ENCODE measurements around the gene PHTF1. TPM values are rescaled to one million over a fixed set of nuclear protein-coding genes. Genes with fewer than 3 reads are reported as not detected.
"Not testable (repeated sequence)": the region's sequence is repeated elsewhere in the genome, so short reads cannot be mapped to it uniquely, and the experiment has no call there.

Gene PHTF1
- total and polyA plus RNA-seq, 2 of the 4 experiments (the other 2 are of a cell fraction): 9.6 to 13.3 TPM

GRCh38 chr1:113718621-113719020, 40.7 kb downstream of the PHTF1 start:
- Histone ChIP-seq H3K36me3 (ENCODE audit: control insufficient read depth, insufficient read depth, low read length) (peaks cover 15% of the 10 kb centered on the region), H3K79me1 (ENCODE audit: low read depth in 1 of 2, low read length in 2 of 2) (peaks cover 0 to 13% of the 10 kb centered on the region in 2 experiments; a peak in 3 of 4 replicates)
- BruUV-seq (replicated peaks); dilution Hi-C loops (cut with HindIII; ENCODE audit: low sequenced_read_pairs, unreplicated experiment); H2BK120ac ChIP-seq (ENCODE audit: low read depth, low read length); H3K4ac ChIP-seq (ENCODE audit: low read depth, low read length); H3K9ac ChIP-seq (ENCODE audit: low read depth, low read length); H2AK5ac ChIP-seq (ENCODE audit: low read depth, low read length); H3K4me2 ChIP-seq (ENCODE audit: low read depth, low read length); H2BK15ac ChIP-seq (ENCODE audit: low read depth, low read length); H3K27me3 ChIP-seq (ENCODE audit: control insufficient read depth, insufficient read depth, low read length); H3K4me1 ChIP-seq (ENCODE audit: control insufficient read depth, insufficient read depth, low read length); H4K5ac ChIP-seq (ENCODE audit: low read depth, low read length); H3K14ac ChIP-seq (replicated peaks; ENCODE audit: low read depth, low read length); H4K91ac ChIP-seq (ENCODE audit: insufficient read depth, low read depth, low read length); H3K9me1 ChIP-seq (ENCODE audit: insufficient read depth, low read length); H3K18ac ChIP-seq (ENCODE audit: low read depth, low read length); DNase-seq; H3K56ac ChIP-seq (ENCODE audit: extremely low read depth, insufficient read depth, low read length); ATAC-seq (ENCODE audit: low read depth); H3K4me3 ChIP-seq (ENCODE audit: insufficient read depth, low read depth, low read length); H4K8ac ChIP-seq (ENCODE audit: low read depth in 2 of 2, low read length in 2 of 2); H2BK5ac ChIP-seq (ENCODE audit: low read depth, low read length, poor library complexity, severe bottlenecking); CTCF ChIA-PET; intact Hi-C loops (cut with micrococcal nuclease); H4K20me1 ChIP-seq (ENCODE audit: insufficient read depth, low read length); in situ Hi-C loops (cut with MboI; ENCODE audit: low sequenced_read_pairs); H2BK20ac ChIP-seq (ENCODE audit: low read depth, low read length); H3K9me3 ChIP-seq (ENCODE audit: control insufficient read depth, insufficient read depth, low read length); H2AFZ ChIP-seq (replicated peaks; ENCODE audit: low read length, poor library complexity); H3K23ac ChIP-seq (ENCODE audit: low read depth, low read length); H3K27ac ChIP-seq (ENCODE audit: insufficient read depth, low read length); H2AK9ac ChIP-seq (replicated peaks; ENCODE audit: low read depth, low read length, poor library complexity): not testable (repeated sequence)
- WGBS, 2 experiments (ENCODE audit: extremely low coverage in 2 of 2, insufficient read length in 1 of 2): no CpG with 5 or more reads among the region's 5 CpGs
- POLR2A ChIA-PET (ENCODE audit: unreplicated experiment): interaction anchor here (0.7 kb wide), 1 partner anchor 118 kb away, joined by 4 read pairs; no protein-coding TSS in a partner anchor

DNA sequence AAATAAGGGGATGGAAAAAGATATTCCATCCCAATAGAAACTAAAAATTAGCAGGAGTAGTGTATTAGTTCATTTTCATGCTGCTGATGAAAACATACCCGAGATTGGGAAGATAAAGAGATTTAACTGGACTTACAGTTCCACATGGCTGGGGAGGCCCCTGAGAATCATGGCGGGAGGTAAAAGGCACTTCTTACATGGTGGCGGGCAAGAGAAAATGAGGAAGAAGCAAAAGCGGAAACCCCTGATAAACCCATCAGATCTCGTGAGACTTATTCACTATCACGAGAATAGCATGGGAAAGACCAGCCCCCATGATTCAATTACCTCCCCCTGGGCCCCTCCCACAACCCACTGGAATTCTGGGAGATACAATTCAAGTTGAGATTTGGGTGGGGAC, 41.8 kb downstream of the PHTF1 start:
- not testable (repeated sequence) for ATAC-seq (ENCODE audit: low read depth)

More for the DNA sequence above, 41.8 kb downstream of the PHTF1 start:
- H3K4ac ChIP-seq (ENCODE audit: low read depth, low read length); H2AFZ ChIP-seq (replicated peaks; ENCODE audit: low read length, poor library complexity); H3K4me3 ChIP-seq (ENCODE audit: insufficient read depth, low read depth, low read length); intact Hi-C loops (cut with micrococcal nuclease); H3K27me3 ChIP-seq (ENCODE audit: control insufficient read depth, insufficient read depth, low read length); H3K18ac ChIP-seq (ENCODE audit: low read depth, low read length); H3K56ac ChIP-seq (ENCODE audit: extremely low read depth, insufficient read depth, low read length); POLR2A ChIA-PET (ENCODE audit: unreplicated experiment); H2BK120ac ChIP-seq (ENCODE audit: low read depth, low read length); H3K27ac ChIP-seq (ENCODE audit: insufficient read depth, low read length); H2BK20ac ChIP-seq (ENCODE audit: low read depth, low read length); dilution Hi-C loops (cut with HindIII; ENCODE audit: low sequenced_read_pairs, unreplicated experiment); H2AK9ac ChIP-seq (replicated peaks; ENCODE audit: low read depth, low read length, poor library complexity); H4K8ac ChIP-seq (ENCODE audit: low read depth in 2 of 2, low read length in 2 of 2); DNase-seq; H3K9me1 ChIP-seq (ENCODE audit: insufficient read depth, low read length); CTCF ChIA-PET; H4K20me1 ChIP-seq (ENCODE audit: insufficient read depth, low read length); H3K14ac ChIP-seq (replicated peaks; ENCODE audit: low read depth, low read length); in situ Hi-C loops (cut with MboI; ENCODE audit: low sequenced_read_pairs); H2BK5ac ChIP-seq (ENCODE audit: low read depth, low read length, poor library complexity, severe bottlenecking); H3K4me2 ChIP-seq (ENCODE audit: low read depth, low read length); H4K91ac ChIP-seq (ENCODE audit: insufficient read depth, low read depth, low read length); BruUV-seq (replicated peaks); H3K9me3 ChIP-seq (ENCODE audit: control insufficient read depth, insufficient read depth, low read length); H3K23ac ChIP-seq (ENCODE audit: low read depth, low read length); H2BK15ac ChIP-seq (ENCODE audit: low read depth, low read length); H4K5ac ChIP-seq (ENCODE audit: low read depth, low read length); H3K9ac ChIP-seq (ENCODE audit: low read depth, low read length); H3K4me1 ChIP-seq (ENCODE audit: control insufficient read depth, insufficient read depth, low read length); H2AK5ac ChIP-seq (ENCODE audit: low read depth, low read length): not testable (repeated sequence)
- Histone ChIP-seq H3K36me3 (ENCODE audit: control insufficient read depth, insufficient read depth, low read length) (peaks cover 16% of the 10 kb centered on the region), H3K79me1 (ENCODE audit: low read depth in 1 of 2, low read length in 2 of 2) (peaks cover 0 to 15% of the 10 kb centered on the region in 2 experiments; a peak in 3 of 4 replicates)
- WGBS, 2 experiments (ENCODE audit: extremely low coverage in 2 of 2, insufficient read length in 1 of 2): no CpG with 5 or more reads among the region's 6 CpGs
